Right lobe of liver (tissue), 6 donors: ENCODE measurements around the gene SCAPER. TPM values are rescaled to one million over a fixed set of nuclear protein-coding genes. Genes with fewer than 3 reads are reported as not detected.

Experiments used
- ATAC-seq, 4 donors: fragments of 200-7000 bp; cut with Tn5 transposase; one replicate each; pipeline ENCODE4 v1.9.1; 2020; ENCODE audit warnings: mild to moderate bottlenecking in 4 of 4, moderate library complexity in 4 of 4
- DNase-seq, 3 donors: peaks; one replicate each; pipeline ENCODE4 v3.0.0-alpha.2; 2020
- H3K27ac ChIP-seq, 3 donors: fragments of 200-600 bp; one replicate each; pipeline ENCODE4 v1.8.0; 2022
- H3K27me3 ChIP-seq, 2 donors: fragments of 200-600 bp; one replicate each; pipeline ENCODE4 v1.8.0; 2022
- H3K36me3 ChIP-seq, 4 donors: fragments of 200-600 bp; sonication (generic) in 1 of 4; one replicate each; pipeline versions ENCODE4 v1.5.1 to v1.8.0; 2017 to 2022; ENCODE audit warnings: control low read depth in 1 of 4
- H3K4me1 ChIP-seq, 4 donors: fragments of 200-600 bp; sonication (generic) in 1 of 4; one replicate each; pipeline versions ENCODE4 v1.5.1 to v1.8.0; 2017 to 2022; ENCODE audit warnings: control low read depth in 1 of 4
- H3K4me3 ChIP-seq, 3 donors: fragments of 200-600 bp; one replicate each; pipeline ENCODE4 v1.8.0; 2022
- H3K9me3 ChIP-seq, 4 donors: fragments of 200-600 bp; sonication (generic) in 1 of 4; one replicate each; pipeline versions ENCODE4 v1.5.1 to v1.8.0; 2017 to 2022; ENCODE audit warnings: control low read depth in 1 of 4
- POLR2A ChIP-seq: fragments of 450-650 bp; IDR thresholded peaks from one replicate; pipeline ENCODE4 v1.6.1; 2017; ENCODE audit warnings: antibody characterized with exemption, mild to moderate bottlenecking
- WGBS: methylation state at CpG from one replicate; pipeline ENCODE4 v1.1.6; 2018; ENCODE audit warnings: low coverage, low lambda C conversion rate; ENCODE audit not compliant: insufficient coverage; ENCODE audit errors: missing lambda C conversion rate; 5-methylcytosine and 5-hydroxymethylcytosine counted together
- intact Hi-C, 2 donors: fragments of 100-400 bp; cut with DNase I; formaldehyde crosslinking; loops; one replicate each; pipeline versions ENCODE4 v1.11.2 to v1.14.1; 2022
- total RNA-seq, 6 experiments: library from RNA; depleted of rRNA in 2 of 6; stranded (reverse); fragments of >200 nt in 2 of 6; fragmentation: NEBNext Ultra II Directional in 3 of 6; extraction: Animal tissue kit (Norgen Biotek cat#: 25700) in 3 of 6; gene quantifications; one replicate each; pipeline versions ENCODE4 v1.1.0 to v1.2.4, GENCODE V29; 2016 to 2023
- TF ChIP-seq, protein P1 (sequence below), 4 donors: fragments of 200-600 bp in 3 of 4; fragments of 450-650 bp in 1 of 4; IDR thresholded peaks; one replicate each; pipeline versions ENCODE4 v1.5.1 to v1.8.0; 2016 to 2022; ENCODE audit warnings: antibody characterized with exemption in 4 of 4, mild to moderate bottlenecking in 2 of 4
- donor health status: DM: no; HTN: yes; CAD: no.
- donor health status: DM: no; HTN: no; CAD: no.
- donor health status: DM: no; HTN: no; CAD: no.
- donor health status: DM: no; HTN: yes; CAD: no.
- donor health status: DM: no; HTN: yes; CAD: no.

SCAPER gene
- total RNA-seq, 6 experiments from 2014 or later = 6.7 to 17.3 (median 10.4) TPM

GRCh38 chr15:76340803-76341365 is 564.3 kb downstream of the SCAPER start:
- ATAC-seq (peak; percentile 24 to 52 (median 28)), DNase-seq (peak in 1 of 3 donors; percentile 39)
- TF ChIP-seq POLR2A = no peak
- TF ChIP-seq, protein P1, sequence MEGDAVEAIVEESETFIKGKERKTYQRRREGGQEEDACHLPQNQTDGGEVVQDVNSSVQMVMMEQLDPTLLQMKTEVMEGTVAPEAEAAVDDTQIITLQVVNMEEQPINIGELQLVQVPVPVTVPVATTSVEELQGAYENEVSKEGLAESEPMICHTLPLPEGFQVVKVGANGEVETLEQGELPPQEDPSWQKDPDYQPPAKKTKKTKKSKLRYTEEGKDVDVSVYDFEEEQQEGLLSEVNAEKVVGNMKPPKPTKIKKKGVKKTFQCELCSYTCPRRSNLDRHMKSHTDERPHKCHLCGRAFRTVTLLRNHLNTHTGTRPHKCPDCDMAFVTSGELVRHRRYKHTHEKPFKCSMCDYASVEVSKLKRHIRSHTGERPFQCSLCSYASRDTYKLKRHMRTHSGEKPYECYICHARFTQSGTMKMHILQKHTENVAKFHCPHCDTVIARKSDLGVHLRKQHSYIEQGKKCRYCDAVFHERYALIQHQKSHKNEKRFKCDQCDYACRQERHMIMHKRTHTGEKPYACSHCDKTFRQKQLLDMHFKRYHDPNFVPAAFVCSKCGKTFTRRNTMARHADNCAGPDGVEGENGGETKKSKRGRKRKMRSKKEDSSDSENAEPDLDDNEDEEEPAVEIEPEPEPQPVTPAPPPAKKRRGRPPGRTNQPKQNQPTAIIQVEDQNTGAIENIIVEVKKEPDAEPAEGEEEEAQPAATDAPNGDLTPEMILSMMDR (IDR thresholded peaks at IDR 0.05) = peak in 1 of 4 donors; percentile 8
- no peak overlapping the region for H3K27ac ChIP-seq
- H3K36me3 ChIP-seq = no peaks in the 10 kb centered on the region
- peaks cover 18 to 75% of the 10 kb centered on the region in 2 donors for H3K27me3 ChIP-seq
- no peaks in the 10 kb centered on the region for H3K9me3 ChIP-seq
- H3K4me3 ChIP-seq = no peak overlapping the region
- WGBS = 3% methylated on average over 8 of the region's 35 CpGs
- intact Hi-C loops = no loop called here
- H3K4me1 ChIP-seq = peaks cover 0 to 47% (median 0%) of the 10 kb centered on the region in 4 donors

GRCh38 chr15:76340198-76340802 is 564.8 kb downstream of the SCAPER start:
- H3K4me3 ChIP-seq = peak overlapping the region; percentile 7 to 47 (median 23)
- H3K4me1 ChIP-seq = peaks cover 0 to 45% (median 0%) of the 10 kb centered on the region in 4 donors
- peak in 3 of 4 donors; percentile 11 to 13 (median 12) for ATAC-seq

DNA sequence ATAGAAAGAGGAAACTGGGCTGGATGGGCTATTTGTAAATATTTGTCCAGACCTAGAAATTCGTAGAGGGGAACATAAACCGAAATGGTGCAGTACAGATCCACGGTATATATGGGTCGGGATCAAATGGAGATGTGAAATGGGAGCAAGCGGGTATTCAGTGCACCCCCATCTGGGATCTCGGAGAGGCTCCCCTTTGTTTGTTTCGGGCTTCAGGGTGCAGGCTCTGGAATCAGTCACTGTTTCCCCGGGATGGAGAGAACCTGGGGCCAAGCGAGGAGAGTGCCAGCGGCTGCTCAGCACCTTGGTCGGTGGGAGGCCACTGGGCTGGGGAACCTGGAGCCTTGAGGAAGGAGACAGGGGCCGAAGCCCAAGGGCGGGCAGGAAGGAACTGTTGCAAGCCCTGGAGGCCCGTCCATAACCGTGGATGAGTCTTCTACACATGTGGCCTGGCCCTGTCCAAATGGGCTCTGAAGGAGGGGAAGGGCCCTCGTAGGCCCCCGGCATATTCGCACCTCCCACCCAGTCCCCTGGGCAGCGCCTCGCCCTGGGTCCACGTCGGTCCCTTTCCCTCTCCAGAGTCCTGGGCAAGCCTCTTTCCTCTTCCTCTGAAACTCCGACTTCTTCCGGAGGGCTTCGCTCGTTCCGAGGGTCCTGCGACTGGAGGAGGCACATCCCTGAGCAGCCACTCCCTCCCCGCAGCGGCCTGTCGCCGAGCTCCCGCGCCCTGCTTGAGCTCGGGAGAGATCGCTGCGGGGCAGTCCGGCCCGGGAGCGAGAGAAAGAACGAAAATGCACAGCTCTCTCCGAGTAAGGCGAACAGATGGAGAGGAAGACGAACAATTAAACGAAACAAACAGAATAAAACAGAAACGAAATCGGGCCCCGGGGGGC is 565.6 kb downstream of the SCAPER start:
- no peak for TF ChIP-seq POLR2A
- peaks cover 0 to 45% (median 0%) of the 10 kb centered on the region in 4 donors for H3K4me1 ChIP-seq
- DNase-seq (no peak), ATAC-seq (peak in 1 of 4 donors; percentile 6)
- intact Hi-C loops = no loop called here
- H3K36me3 ChIP-seq = no peaks in the 10 kb centered on the region
- no peak overlapping the region for H3K27ac ChIP-seq
- H3K9me3 ChIP-seq = no peaks in the 10 kb centered on the region
- H3K4me3 ChIP-seq = peak overlapping the region; percentile 7 to 47 (median 23)
- peaks cover 18 to 82% of the 10 kb centered on the region in 2 donors for H3K27me3 ChIP-seq
- WGBS = 2% methylated on average over 23 of the region's 48 CpGs

More at GRCh38 chr15:76340198-76340802, 564.8 kb downstream of the SCAPER start:
- Histone ChIP-seq H3K9me3 (no peaks in the 10 kb centered on the region), H3K27me3 (peaks cover 18 to 76% of the 10 kb centered on the region in 2 donors), H3K27ac (no peak overlapping the region), H3K36me3 (no peaks in the 10 kb centered on the region)
- DNase-seq = peak in 1 of 3 donors; percentile 58
- 0% methylated on average over 5 of the region's 53 CpGs for WGBS
- intact Hi-C loops = no loop called here
- TF ChIP-seq, protein P1 (IDR thresholded peaks at IDR 0.05) = no peak
- TF ChIP-seq POLR2A = no peak

DNA sequence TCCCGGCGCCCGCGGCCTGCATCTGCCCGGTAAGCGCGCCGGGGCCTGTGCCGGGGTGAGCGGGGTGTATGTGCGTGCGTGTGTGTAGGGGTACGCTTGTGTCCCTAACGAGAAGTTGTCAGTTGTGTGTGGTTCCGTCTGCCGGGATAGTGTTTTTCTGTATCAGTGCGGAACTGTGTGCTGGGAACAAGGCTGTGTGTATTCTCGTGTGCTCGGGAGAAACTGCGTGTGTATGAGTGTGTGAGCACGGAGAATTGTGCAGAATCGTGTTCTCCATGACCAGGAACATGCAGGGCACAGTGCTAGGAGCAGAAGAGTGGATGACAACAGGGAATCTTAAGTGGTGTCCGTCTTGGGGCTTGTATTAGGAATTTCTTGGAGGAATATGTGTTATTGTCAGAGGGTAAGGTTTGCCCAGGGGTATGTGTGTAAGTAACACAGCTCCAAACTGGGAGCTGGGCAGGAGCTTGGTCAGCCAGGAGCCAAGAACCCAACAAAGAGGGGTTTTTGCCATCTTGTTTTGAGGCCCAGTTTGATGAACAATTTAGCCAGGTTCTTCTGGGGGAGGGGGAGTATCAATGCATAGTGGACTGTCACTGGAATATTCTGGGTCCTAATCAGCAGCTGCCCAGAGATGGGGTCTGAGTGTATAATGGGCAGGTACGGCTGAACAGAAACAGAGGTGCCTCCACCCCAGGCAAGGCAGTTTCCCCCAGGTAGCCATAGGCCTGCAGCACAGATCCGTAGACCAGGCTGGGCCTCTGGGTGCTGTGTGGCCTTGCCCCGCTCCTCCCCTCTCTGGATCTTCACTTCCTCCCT is 566.4 kb downstream of the SCAPER start:
- TF ChIP-seq, protein P1 (IDR thresholded peaks at IDR 0.05) = no peak
- no peak for TF ChIP-seq POLR2A
- Histone ChIP-seq H3K27ac (no peak overlapping the region), H3K4me1 (peaks cover 0 to 45% (median 0%) of the 10 kb centered on the region in 4 donors), H3K27me3 (peaks cover 18 to 86% of the 10 kb centered on the region in 2 donors), H3K9me3 (no peaks in the 10 kb centered on the region), H3K36me3 (no peaks in the 10 kb centered on the region), H3K4me3 (peak overlapping the region in 1 of 3 donors; percentile 10)
- 24% methylated on average over 15 of the region's 26 CpGs for WGBS
- intact Hi-C loops = no loop called here
- DNase-seq = no peak
- ATAC-seq = no peak
